Endothelial cell of umbilical vein (primary cell): ENCODE data around the gene ATP1A3. TPM values are rescaled to one million over a fixed set of nuclear protein-coding genes. Genes with fewer than 3 reads are reported as not detected.

Experiments
- BruUV-seq: library from RNA; stranded (reverse); fragments of 400-500 nt; replicated peaks from 2 replicates; lab custom pipeline; 2021; lab: Mats Ljungman, UMichigan
- CTCF ChIA-PET: fragments of 300-600, 350-600 bp; sonication (Branson Sonifier 250); formaldehyde crosslinking; loops from one replicate; lab custom pipeline; 2021; ENCODE audit warnings: antibody characterized with exemption, inconsistent platforms; lab: Charles Lee
- POLR2A ChIA-PET: fragments of 300-600, 350-600 bp; sonication (Branson Sonifier 250); formaldehyde crosslinking; loops from one replicate; lab custom pipeline; 2021; ENCODE audit warnings: antibody characterized with exemption, inconsistent platforms; lab: Charles Lee
- DNase-seq: peaks from one replicate; pipeline ENCODE4 v3.0.0-alpha.2; 2011; ENCODE audit warnings: low read depth, low spot score
- FAIRE-seq: peaks from 2 replicates; lab custom pipeline; 2011; peaks lifted over from hg19 to GRCh38; lab: Jason Lieb, UNC
- H2AFZ ChIP-seq: 2 replicates; pipeline ENCODE4 v1.6.0; 2012; ENCODE audit warnings: low read depth, low read length, control low read depth, inconsistent platforms
- H3K27ac ChIP-seq: 2 replicates; pipeline ENCODE4 v1.5.1; 2011; ENCODE audit warnings: low read depth, mild to moderate bottlenecking, control low read depth, low read length, moderate library complexity; ENCODE audit not compliant: insufficient read depth
- H3K27me3 ChIP-seq, 2 experiments: 2 replicates each; pipeline versions ENCODE4 v1.6.0 to v1.6.1; 2011; ENCODE audit warnings: low read length in 2 of 2, mixed read lengths in 1 of 2; ENCODE audit not compliant: control insufficient read depth in 2 of 2, insufficient read depth in 2 of 2
- H3K36me3 ChIP-seq, 2 experiments: 2 replicates in 1 of 2; 3 replicates in 1 of 2; pipeline ENCODE4 v1.5.1; 2011; ENCODE audit warnings: low read length in 2 of 2, mild to moderate bottlenecking in 1 of 2, moderate library complexity in 1 of 2; ENCODE audit not compliant: control insufficient read depth in 2 of 2, insufficient read depth in 2 of 2; ENCODE audit errors: extremely low read depth in 1 of 2
- H3K4me1 ChIP-seq: 3 replicates; pipeline ENCODE4 v1.5.1; 2011; ENCODE audit warnings: mild to moderate bottlenecking, low read length; ENCODE audit not compliant: control insufficient read depth, insufficient read depth; ENCODE audit errors: extremely low read depth
- H3K4me2 ChIP-seq: 2 replicates; pipeline ENCODE4 v1.6.1; 2011; ENCODE audit warnings: low read length, control low read depth, mixed read lengths; ENCODE audit not compliant: insufficient read depth
- H3K4me3 ChIP-seq, 3 experiments: fragments of 200-600 bp in 1 of 3; sonication (generic), shearing (Covaris generic) in 1 of 3; replicated peaks in 1 of 3; 2 replicates each; pipeline ENCODE4 v1.5.1; 2011 to 2016; ENCODE audit warnings: control low read depth in 3 of 3, low read length in 3 of 3, mild to moderate bottlenecking in 2 of 3, inconsistent platforms in 1 of 3, low read depth in 1 of 3, moderate library complexity in 1 of 3; ENCODE audit not compliant: insufficient read depth in 1 of 3
- H3K79me2 ChIP-seq: 2 replicates; pipeline ENCODE4 v1.6.0; 2012; ENCODE audit warnings: low read length, inconsistent platforms; ENCODE audit not compliant: control insufficient read depth, insufficient read depth
- H3K9ac ChIP-seq: replicated peaks from 2 replicates; pipeline ENCODE3; 2011; ENCODE audit warnings: low read length, control low read depth; ENCODE audit not compliant: insufficient read depth; ENCODE audit errors: extremely low read depth
- H3K9me1 ChIP-seq: replicated peaks from 3 replicates; pipeline ENCODE4 v1.6.0; 2011; ENCODE audit warnings: mild to moderate bottlenecking, low read length; ENCODE audit not compliant: control insufficient read depth, insufficient read depth; ENCODE audit errors: extremely low read depth
- H3K9me3 ChIP-seq: replicated peaks from 2 replicates; pipeline ENCODE4 v1.5.1; 2012; ENCODE audit warnings: low read length, inconsistent platforms; ENCODE audit not compliant: control insufficient read depth, insufficient read depth
- H4K20me1 ChIP-seq: replicated peaks from 2 replicates; pipeline ENCODE3; 2011; ENCODE audit warnings: mild to moderate bottlenecking, low read length; ENCODE audit not compliant: control insufficient read depth, insufficient read depth; ENCODE audit errors: extremely low read depth
- EZH2 ChIP-seq: IDR thresholded peaks from 2 replicates; pipeline ENCODE4 v1.6.1; 2012; ENCODE audit warnings: borderline replicate concordance, low read depth, mild to moderate bottlenecking, moderate library complexity, low read length, inconsistent platforms; ENCODE audit not compliant: severe bottlenecking
- FOS ChIP-seq: IDR thresholded peaks from 2 replicates; pipeline ENCODE4 v1.6.1; 2011; ENCODE audit warnings: mild to moderate bottlenecking, low read length, moderate library complexity, borderline replicate concordance; ENCODE audit not compliant: insufficient read depth
- GATA2 ChIP-seq: IDR thresholded peaks from 2 replicates; pipeline ENCODE4 v1.7.0; 2011; ENCODE audit warnings: low read depth, mild to moderate bottlenecking, moderate library complexity, mixed read lengths, low read length; ENCODE audit not compliant: insufficient read length, insufficient read depth
- JUN ChIP-seq: IDR thresholded peaks from 2 replicates; pipeline ENCODE4 v1.6.1; 2011; ENCODE audit warnings: borderline replicate concordance, low read depth; ENCODE audit not compliant: insufficient read length, insufficient read depth
- MAX ChIP-seq: IDR thresholded peaks from 2 replicates; pipeline ENCODE4 v1.6.1; 2011; ENCODE audit not compliant: insufficient read depth, insufficient read length
- MYC ChIP-seq: IDR thresholded peaks from one replicate; pipeline ENCODE4 v1.6.1; 2011; ENCODE audit warnings: mild to moderate bottlenecking, low read depth, low read length
- POLR2A ChIP-seq: IDR thresholded peaks from 2 replicates; pipeline ENCODE4 v1.6.1; 2012; ENCODE audit warnings: low read depth, mild to moderate bottlenecking, control low read depth, low read length
- POLR2AphosphoS5 ChIP-seq: IDR thresholded peaks from 2 replicates; pipeline ENCODE4 v1.6.1; 2012; ENCODE audit warnings: low read depth, mild to moderate bottlenecking, control low read depth, low read length, moderate library complexity; ENCODE audit not compliant: insufficient read depth
- dilution Hi-C: fragments of 300-500 bp; cut with MboI; formaldehyde crosslinking; loops from one replicate; pipeline ENCODE4 v1.15.0; 2019; ENCODE audit warnings: low sequenced_read_pairs; ENCODE audit not compliant: extremely low pct_ligation_motif_present
- intact Hi-C: fragments of 100-400 bp; cut with micrococcal nuclease; formaldehyde crosslinking; loops from one replicate; pipeline ENCODE4 v1.10.0; 2022
- polyA plus RNA-seq, 4 experiments: library from polyadenylated mRNA; depleted of rRNA in 3 of 4; stranded (reverse) in 3 of 4; unstranded in 1 of 4; fragments of >200 nt; gene quantifications; 2 replicates each; pipeline versions ENCODE4 v1.2.1 to v1.2.3, GENCODE V29; 2011 to 2012; ENCODE audit warnings: missing spikeins in 1 of 4
- total RNA-seq: library from RNA; stranded (reverse); gene quantifications from 2 replicates; pipeline ENCODE4 v1.2.3, GENCODE V29; 2021
- TF ChIP-seq, protein P1 (sequence below), 2 donors: IDR thresholded peaks; 1 replicate in 1 of 2; 2 replicates in 1 of 2; pipeline ENCODE4 v1.5.1; 2011; ENCODE audit warnings: low read length in 2 of 2, mild to moderate bottlenecking in 2 of 2, moderate library complexity in 2 of 2, control low read depth in 1 of 2, inconsistent platforms in 1 of 2, low read depth in 1 of 2; ENCODE audit not compliant: insufficient read depth in 1 of 2; ENCODE audit errors: extremely low read depth in 1 of 2

Gene ATP1A3
- total and polyA plus RNA-seq, 2 donors (not counting 3 experiments of a cell fraction or from before 2014, with no cell fraction given) = 0.40 TPM; not detected in 1

- no peak for DNase-seq
Measured at GRCh38 chr19:41997121-41997850, 3.3 kb upstream of the ATP1A3 start.

More at GRCh38 chr19:41997121-41997850, 3.3 kb upstream of the ATP1A3 start:
- peak; percentile 55 for FAIRE-seq
- H3K79me2 ChIP-seq = no peaks in the 10 kb centered on the region
- no peaks in the 10 kb centered on the region for H4K20me1 ChIP-seq
- no peak overlapping the region for H3K9ac ChIP-seq
- no peaks in the 10 kb centered on the region for H3K36me3 ChIP-seq
- BruUV-seq = no TSS peak
- H3K4me1 ChIP-seq = no peaks in the 10 kb centered on the region
- ChIA-PET CTCF (interaction anchor here (0.6 to 2.0 kb wide), 5 partner anchors 10 to 234 kb away, joined by 3 to 9 read pairs (median 5); no protein-coding TSS in a partner anchor), POLR2A (no interaction called here)
- H3K9me3 ChIP-seq = no peaks in the 10 kb centered on the region
- dilution Hi-C loops (no loop called here), intact Hi-C loops (no loop called here)
- no peaks in the 10 kb centered on the region for H3K9me1 ChIP-seq
- TF ChIP-seq FOS = no peak
- TF ChIP-seq JUN = no peak
- TF ChIP-seq POLR2AphosphoS5 = no peak
- TF ChIP-seq EZH2 = no peak
- TF ChIP-seq, protein P1, sequence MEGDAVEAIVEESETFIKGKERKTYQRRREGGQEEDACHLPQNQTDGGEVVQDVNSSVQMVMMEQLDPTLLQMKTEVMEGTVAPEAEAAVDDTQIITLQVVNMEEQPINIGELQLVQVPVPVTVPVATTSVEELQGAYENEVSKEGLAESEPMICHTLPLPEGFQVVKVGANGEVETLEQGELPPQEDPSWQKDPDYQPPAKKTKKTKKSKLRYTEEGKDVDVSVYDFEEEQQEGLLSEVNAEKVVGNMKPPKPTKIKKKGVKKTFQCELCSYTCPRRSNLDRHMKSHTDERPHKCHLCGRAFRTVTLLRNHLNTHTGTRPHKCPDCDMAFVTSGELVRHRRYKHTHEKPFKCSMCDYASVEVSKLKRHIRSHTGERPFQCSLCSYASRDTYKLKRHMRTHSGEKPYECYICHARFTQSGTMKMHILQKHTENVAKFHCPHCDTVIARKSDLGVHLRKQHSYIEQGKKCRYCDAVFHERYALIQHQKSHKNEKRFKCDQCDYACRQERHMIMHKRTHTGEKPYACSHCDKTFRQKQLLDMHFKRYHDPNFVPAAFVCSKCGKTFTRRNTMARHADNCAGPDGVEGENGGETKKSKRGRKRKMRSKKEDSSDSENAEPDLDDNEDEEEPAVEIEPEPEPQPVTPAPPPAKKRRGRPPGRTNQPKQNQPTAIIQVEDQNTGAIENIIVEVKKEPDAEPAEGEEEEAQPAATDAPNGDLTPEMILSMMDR (IDR thresholded peaks at IDR 0.05; ENCODE audit: extremely low read depth in 1 of 2, insufficient read depth in 1 of 2, low read depth in 1 of 2, low read length in 2 of 2) = no peak
- TF ChIP-seq MAX = no peak
- TF ChIP-seq POLR2A = no peak
- TF ChIP-seq MYC = no peak
- no peak for TF ChIP-seq GATA2
- H3K4me3 ChIP-seq = no peak overlapping the region
- no peak overlapping the region for H3K27ac ChIP-seq
- H3K4me2 ChIP-seq = no peak overlapping the region
- no peak overlapping the region for H2AFZ ChIP-seq
- peaks cover 19 to 35% of the 10 kb centered on the region in 2 experiments for H3K27me3 ChIP-seq
